Cortex of kidney (tissue), 1 donor: ENCODE results near the gene OR5A1.
"Not testable (repeated sequence)": the region's sequence is repeated elsewhere in the genome, so short reads cannot be mapped to it uniquely, and the experiment has no call there.

Source experiments
- DNase-seq: peaks from one replicate; lab custom pipeline; 2025; lab: John Stamatoyannopoulos, UW

Gene OR5A1

GRCh38 chr11:59436169-59436568 lies at the start of gene OR5A1:
Gene OR5A1 (plus strand): TSS chr11:59436469. CDS start chr11:59443169, 6,700 bp downstream.
- DNase-seq, result no peak

GRCh38 chr11:59394186-59394585 lies 42.1 kb upstream of the OR5A1 start:
- DNase-seq, result no peak

GRCh38 chr11:59400461-59401261 lies 35.6 kb upstream of the OR5A1 start:
- DNase-seq, result no peak

- DNase-seq, result no peak
Measured at GRCh38 chr11:59401262-59401552, 35.1 kb upstream of the OR5A1 start.

- no peak for DNase-seq
Measured at GRCh38 chr11:59403546-59403945, 32.7 kb upstream of the OR5A1 start.

- DNase-seq, result no peak
Measured at GRCh38 chr11:59413646-59414045, 22.6 kb upstream of the OR5A1 start.

GRCh38 chr11:59415111-59415510 lies 21.2 kb upstream of the OR5A1 start:
- no peak for DNase-seq

GRCh38 chr11:59416613-59417012 lies 19.7 kb upstream of the OR5A1 start:
- DNase-seq, result no peak

- DNase-seq, result no peak
Measured at GRCh38 chr11:59417023-59417422, 19.2 kb upstream of the OR5A1 start.

- no peak for DNase-seq
Measured at GRCh38 chr11:59418156-59418555, 18.1 kb upstream of the OR5A1 start.

- no peak for DNase-seq
Measured at GRCh38 chr11:59423835-59424234, 12.4 kb upstream of the OR5A1 start.

- DNase-seq, result no peak
Measured at GRCh38 chr11:59425131-59425530, 11.1 kb upstream of the OR5A1 start.

GRCh38 chr11:59426361-59427067 lies 9.8 kb upstream of the OR5A1 start, which contains the start of gene OR5A2:
Gene OR5A2 (minus strand): TSS chr11:59426413. CDS start chr11:59422953, 3,460 bp downstream.
- DNase-seq, result no peak

- no peak for DNase-seq
Measured at GRCh38 chr11:59427068-59427382, 9.2 kb upstream of the OR5A1 start.

GRCh38 chr11:59429924-59430516 lies 6.2 kb upstream of the OR5A1 start:
- no peak for DNase-seq

GRCh38 chr11:59437770-59438169 lies 1.5 kb downstream of the OR5A1 start:
- DNase-seq, result no peak

- DNase-seq, result not testable (repeated sequence)
Measured at GRCh38 chr11:59445624-59446023, 9.4 kb downstream of the OR5A1 start.

GRCh38 chr11:59448484-59448883 lies 12.2 kb downstream of the OR5A1 start:
- no peak for DNase-seq

GRCh38 chr11:59456661-59457060 lies 20.4 kb downstream of the OR5A1 start, which contains the start of gene OR4D6:
Gene OR4D6 (plus strand): TSS chr11:59456961. CDS start chr11:59456961, 0 bp downstream.
- DNase-seq, result no peak

- no peak for DNase-seq
Measured at GRCh38 chr11:59459916-59460315, 23.6 kb downstream of the OR5A1 start.

GRCh38 chr11:59463190-59463641 lies 26.9 kb downstream of the OR5A1 start:
- no peak for DNase-seq

- DNase-seq, result no peak
Measured at GRCh38 chr11:59473015-59473414, 36.7 kb downstream of the OR5A1 start, which contains the start of gene OR4D10. Gene OR4D10 (plus strand): TSS chr11:59473315. CDS start chr11:59477430, 4,115 bp downstream.

- no peak for DNase-seq
Measured at GRCh38 chr11:59475176-59475575, 38.9 kb downstream of the OR5A1 start.
